CD4-positive, alpha-beta T cell treated with Interleukin-21 for 1 hour (primary cell): ENCODE measurements around the gene HGS.

ENCODE experiments used
- DNase-seq: peaks from one replicate; pipeline ENCODE4 v3.0.0-alpha.2; 2020

HGS gene

GRCh38 chr17:81687770-81688541, 4.1 kb downstream of the HGS start:
- DNase-seq = no peak

GRCh38 chr17:81688616-81689015, 4.8 kb downstream of the HGS start:
- no peak for DNase-seq

GRCh38 chr17:81690066-81690465, 6.3 kb downstream of the HGS start:
- no peak for DNase-seq

GRCh38 chr17:81690549-81690948, 6.7 kb downstream of the HGS start:
- DNase-seq = no peak

- DNase-seq = no peak
These were observed 7.4 kb downstream of the HGS start for GRCh38 chr17:81691196-81691595.

- DNase-seq = no peak
These were observed 7.8 kb downstream of the HGS start for GRCh38 chr17:81691608-81692007.

- DNase-seq = no peak
These were observed 9.8 kb downstream of the HGS start for GRCh38 chr17:81693509-81694210.

- no peak for DNase-seq
These were observed 11.0 kb downstream of the HGS start for GRCh38 chr17:81694810-81695209.

GRCh38 chr17:81695211-81695610, 11.4 kb downstream of the HGS start:
- no peak for DNase-seq

- DNase-seq = no peak
These were observed 12.0 kb downstream of the HGS start for GRCh38 chr17:81695801-81696200.

GRCh38 chr17:81696218-81696941, 12.6 kb downstream of the HGS start:
- DNase-seq = no peak

GRCh38 chr17:81697261-81698044, 13.6 kb downstream of the HGS start:
- no peak for DNase-seq

- DNase-seq = no peak
These were observed 16.8 kb downstream of the HGS start for GRCh38 chr17:81700353-81701287.

- peak; percentile 22 for DNase-seq
These were observed 17.7 kb downstream of the HGS start for GRCh38 chr17:81701288-81702071.

GRCh38 chr17:81702934-81703746, 19.3 kb downstream of the HGS start, which contains the start of gene MRPL12:
TSS of gene MRPL12 (plus strand) at chr17:81703367. CDS start at chr17:81703502, 135 bp downstream.
- peak; percentile 91 for DNase-seq

GRCh38 chr17:81703747-81704654, 20.2 kb downstream of the HGS start:
- peak; percentile 28 for DNase-seq

GRCh38 chr17:81705518-81706231, 21.9 kb downstream of the HGS start:
- DNase-seq = no peak

GRCh38 chr17:81706232-81706611, 22.4 kb downstream of the HGS start:
- DNase-seq = no peak
